ENCODE measurements around the gene LYZL1. TPM values are rescaled to one million over a fixed set of nuclear protein-coding genes. Genes with fewer than 3 reads are reported as not detected.

Gene LYZL1
- total and polyA plus RNA-seq, 2 donors (not counting 1 experiment from before 2014, with no cell fraction given): not detected

DNA sequence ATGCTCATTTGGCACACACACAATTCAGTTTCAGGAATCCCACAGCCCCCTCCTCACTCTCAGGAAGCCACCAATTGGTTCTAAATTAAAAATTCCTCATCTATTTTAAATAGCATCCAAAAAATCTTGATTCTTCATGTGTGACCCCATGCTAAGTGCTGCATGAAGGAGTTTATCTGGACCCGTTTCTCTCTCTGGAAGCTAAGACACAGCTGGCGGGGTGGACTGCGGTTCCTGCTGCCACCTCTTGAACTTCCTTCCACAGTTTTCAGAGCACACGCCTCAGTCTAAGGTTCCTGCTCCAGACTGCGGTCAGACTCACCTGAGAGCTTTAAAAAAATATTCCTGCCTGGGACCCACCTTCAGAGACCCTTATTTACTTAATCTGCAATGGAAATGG, 34.5 kb downstream of the LYZL1 start:
- WGBS (ENCODE audit: insufficient coverage): 6% methylated on average over 5 of the region's 5 CpGs
- Histone ChIP-seq H3K9ac (ENCODE audit: low read length) (no peak overlapping the region), H3K27ac (ENCODE audit: low read length in 2 of 2) (no peak overlapping the region), H3K4me1 (ENCODE audit: control insufficient read depth in 2 of 2, insufficient read depth in 2 of 2, low read length in 2 of 2) (no peaks in the 10 kb centered on the region), H3K27me3 (replicated peaks in 1 of 4; ENCODE audit: control extremely low read depth in 1 of 4, control insufficient read depth in 3 of 4, insufficient read depth in 4 of 4, low read length in 3 of 4) (no peaks in the 10 kb centered on the region), H3K4me3 (ENCODE audit: control extremely low read depth in 1 of 5, extremely low read depth in 1 of 5, insufficient read depth in 1 of 5, low read depth in 2 of 5, low read length in 4 of 5) (no peak overlapping the region), H4K20me1 (ENCODE audit: control insufficient read depth, insufficient read depth, low read length, poor library complexity, severe bottlenecking) (no peaks in the 10 kb centered on the region), H3K9me3 (ENCODE audit: control extremely low read depth in 1 of 3, control insufficient read depth in 2 of 3, insufficient read depth in 1 of 3, low read length in 2 of 3) (no peaks in the 10 kb centered on the region), H2AFZ (ENCODE audit: insufficient read depth, low read depth, low read length, poor library complexity, severe bottlenecking) (no peak overlapping the region), H3K4me2 (replicated peaks; ENCODE audit: low read depth, low read length, poor library complexity, severe bottlenecking) (no peak overlapping the region), H3K36me3 (replicated peaks in 1 of 2; ENCODE audit: control extremely low read depth in 1 of 2, control insufficient read depth in 1 of 2, extremely low read depth in 1 of 2, insufficient read depth in 2 of 2, low read length in 1 of 2) (no peaks in the 10 kb centered on the region), H3K79me2 (ENCODE audit: control insufficient read depth, insufficient read depth, low read length) (no peaks in the 10 kb centered on the region)
- no peaks in the 10 kb centered on the region for H3K4me1 Mint-ChIP-seq
- no peak for DNase-seq
- no peak for TF ChIP-seq EZH2 (IDR thresholded peaks at IDR 0.05; ENCODE audit: borderline replicate concordance, insufficient read depth, low read depth, low read length, poor library complexity, severe bottlenecking)
- TF ChIP-seq, protein P1, sequence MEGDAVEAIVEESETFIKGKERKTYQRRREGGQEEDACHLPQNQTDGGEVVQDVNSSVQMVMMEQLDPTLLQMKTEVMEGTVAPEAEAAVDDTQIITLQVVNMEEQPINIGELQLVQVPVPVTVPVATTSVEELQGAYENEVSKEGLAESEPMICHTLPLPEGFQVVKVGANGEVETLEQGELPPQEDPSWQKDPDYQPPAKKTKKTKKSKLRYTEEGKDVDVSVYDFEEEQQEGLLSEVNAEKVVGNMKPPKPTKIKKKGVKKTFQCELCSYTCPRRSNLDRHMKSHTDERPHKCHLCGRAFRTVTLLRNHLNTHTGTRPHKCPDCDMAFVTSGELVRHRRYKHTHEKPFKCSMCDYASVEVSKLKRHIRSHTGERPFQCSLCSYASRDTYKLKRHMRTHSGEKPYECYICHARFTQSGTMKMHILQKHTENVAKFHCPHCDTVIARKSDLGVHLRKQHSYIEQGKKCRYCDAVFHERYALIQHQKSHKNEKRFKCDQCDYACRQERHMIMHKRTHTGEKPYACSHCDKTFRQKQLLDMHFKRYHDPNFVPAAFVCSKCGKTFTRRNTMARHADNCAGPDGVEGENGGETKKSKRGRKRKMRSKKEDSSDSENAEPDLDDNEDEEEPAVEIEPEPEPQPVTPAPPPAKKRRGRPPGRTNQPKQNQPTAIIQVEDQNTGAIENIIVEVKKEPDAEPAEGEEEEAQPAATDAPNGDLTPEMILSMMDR (IDR thresholded peaks at IDR 0.05): no peak
- ChIA-PET CTCF (no interaction called here), POLR2A (no interaction called here)
- peaks cover 20% of the 10 kb centered on the region for H3K27me3 Mint-ChIP-seq
- no peak overlapping the region for H3K27ac Mint-ChIP-seq
- intact Hi-C loops (cut with micrococcal nuclease): no loop called here
- no peak overlapping the region for H3K4me3 Mint-ChIP-seq
- no peaks in the 10 kb centered on the region for H3K9me3 Mint-ChIP-seq (ENCODE audit: insufficient read depth)
- ATAC-seq (ENCODE audit: low read depth): no peak

DNA sequence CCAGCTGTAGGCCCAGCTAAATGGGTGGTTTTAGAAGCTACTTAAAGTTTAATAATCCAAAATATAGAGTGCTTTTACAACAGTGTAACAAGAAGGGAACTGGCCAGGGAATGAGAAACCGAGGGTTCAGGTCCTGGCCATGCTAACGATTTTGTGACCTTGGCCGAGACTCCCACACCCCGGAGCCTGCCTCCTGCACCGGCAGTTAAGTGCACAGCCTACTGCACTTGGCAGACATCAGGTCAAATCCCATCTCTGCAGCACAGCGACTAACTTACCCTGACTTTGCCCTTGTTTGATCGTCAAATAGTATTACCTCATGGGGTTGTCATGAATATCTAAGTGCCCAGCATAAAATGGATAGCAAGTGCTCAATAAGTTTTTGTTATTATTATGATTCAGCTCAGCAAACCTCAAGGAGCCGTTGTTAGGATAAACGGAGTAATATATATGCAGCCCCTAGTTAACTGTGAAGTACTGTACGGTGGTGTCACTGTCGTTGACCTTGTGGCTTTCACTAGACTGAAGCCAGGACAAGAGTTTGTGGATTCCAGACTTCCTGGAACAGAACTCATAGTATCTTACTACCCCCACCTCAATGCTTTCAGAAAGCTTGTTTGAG, 35.5 kb downstream of the LYZL1 start:
- CTCF ChIA-PET: no interaction called here
- H2AFZ ChIP-seq (ENCODE audit: insufficient read depth, low read depth, low read length, poor library complexity, severe bottlenecking): no peak overlapping the region

More for the DNA sequence above, 35.5 kb downstream of the LYZL1 start:
- Histone ChIP-seq H3K4me1 (ENCODE audit: control insufficient read depth in 2 of 2, insufficient read depth in 2 of 2, low read length in 2 of 2) (no peaks in the 10 kb centered on the region), H4K20me1 (ENCODE audit: control insufficient read depth, insufficient read depth, low read length, poor library complexity, severe bottlenecking) (no peaks in the 10 kb centered on the region), H3K36me3 (replicated peaks in 1 of 2; ENCODE audit: control extremely low read depth in 1 of 2, control insufficient read depth in 1 of 2, extremely low read depth in 1 of 2, insufficient read depth in 2 of 2, low read length in 1 of 2) (no peaks in the 10 kb centered on the region), H3K9me3 (ENCODE audit: control extremely low read depth in 1 of 3, control insufficient read depth in 2 of 3, insufficient read depth in 1 of 3, low read length in 2 of 3) (no peaks in the 10 kb centered on the region), H3K4me3 (ENCODE audit: control extremely low read depth in 1 of 5, extremely low read depth in 1 of 5, insufficient read depth in 1 of 5, low read depth in 2 of 5, low read length in 4 of 5) (no peak overlapping the region), H3K79me2 (ENCODE audit: control insufficient read depth, insufficient read depth, low read length) (no peaks in the 10 kb centered on the region), H3K27ac (ENCODE audit: low read length in 2 of 2) (no peak overlapping the region), H3K4me2 (replicated peaks; ENCODE audit: low read depth, low read length, poor library complexity, severe bottlenecking) (no peak overlapping the region), H3K27me3 (replicated peaks in 1 of 4; ENCODE audit: control extremely low read depth in 1 of 4, control insufficient read depth in 3 of 4, insufficient read depth in 4 of 4, low read length in 3 of 4) (no peaks in the 10 kb centered on the region), H3K9ac (ENCODE audit: low read length) (no peak overlapping the region)
- Mint-ChIP-seq H3K4me1 (no peaks in the 10 kb centered on the region), H3K9me3 (ENCODE audit: insufficient read depth) (no peaks in the 10 kb centered on the region), H3K4me3 (no peak overlapping the region), H3K27me3 (peaks cover 15% of the 10 kb centered on the region), H3K27ac (no peak overlapping the region)
- 92% methylated on average over 9 of the region's 11 CpGs for WGBS (ENCODE audit: insufficient coverage)
- POLR2A ChIA-PET: no interaction called here
- intact Hi-C loops (cut with micrococcal nuclease): no loop called here
- ATAC-seq (ENCODE audit: low read depth) (no peak), DNase-seq (no peak)
- no peak for TF ChIP-seq EZH2 (IDR thresholded peaks at IDR 0.05; ENCODE audit: borderline replicate concordance, insufficient read depth, low read depth, low read length, poor library complexity, severe bottlenecking)

Data from B cell (primary cell).